Globus pallidus (tissue), 1 donor: ENCODE data around the gene COL9A3.
"Not testable (repeated sequence)": the region's sequence is repeated elsewhere in the genome, so short reads cannot be mapped to it uniquely, and the experiment has no call there.

ENCODE experiments used
- DNase-seq: peaks from one replicate; pipeline ENCODE4 v3.0.0-alpha.2; 2015; ENCODE audit warnings: low spot score

COL9A3 gene

DNA sequence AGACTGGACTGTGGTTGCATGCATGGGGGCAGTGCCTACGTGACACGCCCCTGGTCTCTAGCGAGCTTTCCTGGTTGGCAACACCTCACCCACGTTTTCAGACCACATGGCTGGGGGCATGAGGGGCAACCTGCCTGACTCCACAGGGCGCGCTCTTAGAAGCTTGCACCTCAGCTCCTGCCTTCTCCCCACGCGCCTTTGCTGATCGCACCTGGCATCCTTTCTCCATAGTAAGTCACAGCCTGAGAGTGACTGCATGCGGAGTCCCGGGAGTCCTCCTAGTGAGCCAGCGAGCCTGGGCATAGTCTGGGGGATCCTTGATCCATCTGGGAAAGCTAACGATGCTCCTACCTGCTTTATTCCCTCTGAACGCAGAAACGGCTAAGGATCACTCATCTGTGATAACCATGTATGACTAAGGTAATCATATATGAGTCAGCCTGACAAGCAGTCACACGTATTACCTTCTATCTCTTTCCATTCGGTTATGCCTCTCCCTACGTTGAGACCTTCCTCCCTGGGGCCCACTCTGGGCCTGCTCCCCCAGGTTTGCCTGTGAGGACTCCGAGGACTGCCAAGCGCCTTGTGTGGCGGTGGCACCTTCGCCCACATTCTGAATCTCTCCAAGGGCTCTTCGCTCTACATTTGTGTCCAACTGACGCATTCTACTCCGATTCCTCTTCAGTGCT, 40.2 kb downstream of the COL9A3 start:
- no peak for DNase-seq

DNA sequence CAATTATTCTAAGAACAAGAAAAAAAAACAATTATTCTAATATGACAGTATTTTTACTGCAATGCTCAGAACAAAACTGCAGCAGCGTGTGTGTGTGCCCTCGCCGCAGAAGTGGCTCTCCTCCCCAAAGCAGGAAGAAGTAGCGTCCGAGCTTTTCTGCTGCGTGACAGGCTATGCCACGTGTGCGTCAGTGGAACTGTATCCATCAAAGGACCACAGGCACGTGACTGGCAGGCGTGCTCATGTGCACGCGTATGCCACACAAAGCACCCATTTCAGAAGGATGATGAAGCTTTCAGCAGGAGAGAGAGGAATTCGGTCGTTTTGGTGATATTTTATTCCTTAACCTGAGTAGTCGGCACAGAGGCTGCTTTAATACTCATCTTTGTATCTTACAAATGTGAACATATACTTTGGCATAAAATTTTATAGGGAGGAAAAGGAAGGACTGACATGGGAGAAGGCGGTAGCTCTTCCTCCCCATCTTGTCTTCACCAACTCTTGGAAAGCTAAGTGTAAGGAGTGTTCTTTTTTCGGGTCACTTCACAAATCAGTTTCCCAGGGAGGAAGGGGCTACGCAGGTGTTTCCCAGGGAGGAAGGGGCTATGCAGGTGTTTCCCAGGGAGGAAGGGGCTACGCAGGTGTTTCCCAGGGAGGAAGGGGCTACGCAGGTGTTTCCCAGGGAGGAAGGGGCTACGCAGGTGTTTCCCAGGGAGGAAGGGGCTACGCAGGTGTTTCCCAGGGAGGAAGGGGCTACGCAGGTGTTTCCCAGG, 41.4 kb downstream of the COL9A3 start:
- DNase-seq = peak; percentile 74

DNA sequence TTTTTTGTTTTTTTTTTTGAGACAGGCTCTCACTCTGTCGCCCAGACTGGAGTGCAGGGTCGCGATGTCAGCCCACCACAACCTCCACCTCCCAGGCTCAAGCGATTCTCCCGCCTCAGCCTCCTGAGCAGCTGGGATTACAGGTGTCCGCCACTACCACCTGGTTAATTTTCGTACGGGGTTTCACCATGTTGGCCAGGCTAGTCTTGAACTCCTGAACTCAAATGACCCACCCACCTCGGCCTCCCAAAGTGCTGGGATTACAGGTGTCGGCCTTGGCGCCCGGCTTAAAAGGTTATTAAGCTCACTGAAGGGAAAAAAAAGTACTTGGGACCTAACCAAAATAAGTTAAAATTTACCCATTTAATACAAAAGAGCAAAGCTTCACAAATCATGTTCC, 42.9 kb downstream of the COL9A3 start:
- no peak for DNase-seq

DNA sequence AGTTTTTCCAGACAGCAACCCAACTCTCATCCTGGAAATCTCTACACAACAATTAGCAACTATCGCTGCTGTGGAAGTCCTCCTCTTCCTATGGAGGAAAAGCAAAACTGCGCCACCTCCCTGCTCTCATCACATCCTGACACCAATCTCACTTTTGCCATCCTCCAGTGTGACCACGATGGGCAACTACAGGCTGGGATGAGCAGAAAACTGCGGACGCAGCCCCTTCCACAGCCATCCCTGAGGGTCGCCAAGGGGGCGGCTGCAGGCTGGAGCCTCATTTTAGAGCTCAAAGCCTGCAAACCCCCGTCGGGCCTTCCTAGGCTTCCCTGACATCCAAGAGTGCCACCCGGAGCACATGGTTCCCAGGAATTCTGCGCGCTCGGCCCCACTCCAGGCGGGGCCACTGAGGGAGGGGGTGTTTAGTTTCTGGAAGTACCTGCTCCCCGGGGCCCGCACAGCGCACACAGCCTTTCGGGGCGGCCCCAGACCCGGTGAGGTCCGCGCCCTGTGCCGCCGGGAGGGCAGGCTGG, 43.6 kb downstream of the COL9A3 start:
- peak; percentile 83 for DNase-seq

DNA sequence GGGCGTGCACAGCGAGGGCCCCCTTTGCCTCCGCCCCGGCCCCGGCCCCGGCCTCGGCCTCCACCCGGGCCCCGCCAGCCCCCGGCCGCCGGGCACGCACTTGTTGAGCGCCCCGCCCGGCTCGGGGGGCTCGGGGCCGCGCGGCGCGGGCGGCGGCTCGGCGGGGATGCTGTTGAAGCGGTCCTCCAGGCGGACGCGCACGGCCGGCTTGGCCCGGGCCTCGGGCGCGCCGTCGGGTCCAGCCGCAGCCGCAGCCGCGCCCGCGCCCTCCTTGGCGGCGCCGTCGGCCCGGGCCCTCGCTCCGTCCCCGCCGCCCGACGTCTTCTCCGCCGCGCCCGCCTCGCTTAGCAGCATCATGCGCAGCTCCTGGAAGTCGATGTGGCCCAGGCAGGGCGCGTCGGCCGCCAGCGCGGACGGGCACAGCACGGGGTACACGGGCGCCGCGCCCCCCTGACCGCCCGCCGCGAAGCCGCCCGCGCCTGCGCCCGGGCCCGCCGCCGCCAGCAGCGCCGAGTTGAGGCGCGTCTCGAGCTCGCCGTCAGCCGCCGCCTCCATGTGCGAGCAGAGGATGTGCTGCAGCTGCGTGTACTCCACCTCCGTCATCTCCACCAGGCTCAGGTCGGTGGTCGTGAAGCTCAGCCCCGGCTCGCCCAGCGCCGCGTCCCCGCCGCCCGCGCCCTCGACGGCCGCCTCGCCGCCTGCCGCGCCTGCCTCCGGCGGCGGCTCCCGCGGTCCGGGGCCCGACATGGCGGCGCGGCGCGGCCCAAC, 44.3 kb downstream of the COL9A3 start:
- no peak for DNase-seq

DNA sequence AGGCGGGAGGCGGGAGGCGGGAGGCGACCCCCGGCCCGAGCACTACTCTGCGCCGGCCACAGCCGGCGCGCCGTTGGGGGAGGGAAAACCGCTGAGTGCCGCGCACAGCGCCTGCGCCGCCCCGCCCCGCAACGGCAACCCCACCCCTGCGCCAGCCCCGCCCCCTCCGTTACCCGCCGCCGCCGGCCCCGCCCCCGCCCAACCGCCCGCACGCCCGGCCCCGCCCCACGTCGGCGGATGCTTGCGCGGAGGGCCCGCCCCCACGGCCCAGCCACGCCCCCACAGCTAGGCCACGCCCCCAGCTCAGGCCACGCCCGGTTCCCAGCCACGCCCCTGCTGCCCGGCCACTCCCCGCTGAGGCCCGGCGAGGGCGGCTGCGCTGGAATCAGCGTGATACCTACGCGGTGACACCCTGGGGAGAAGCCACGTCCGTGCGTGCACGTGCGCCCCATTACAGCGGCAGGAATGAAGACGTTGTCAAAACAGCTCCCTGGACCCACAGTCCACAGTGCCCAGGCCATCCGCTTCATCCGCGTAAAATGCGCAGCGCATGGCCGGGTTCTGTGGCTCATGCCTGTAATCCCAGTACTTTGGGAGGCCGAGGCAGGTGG, 45.0 kb downstream of the COL9A3 start, which contains the start of gene TCFL5:
Gene TCFL5 (minus strand): TSS at position 97 of the 611 bp plus-strand sequence. CDS start 152 bp downstream, outside the sequence.
- DNase-seq = peak; percentile 86

DNA sequence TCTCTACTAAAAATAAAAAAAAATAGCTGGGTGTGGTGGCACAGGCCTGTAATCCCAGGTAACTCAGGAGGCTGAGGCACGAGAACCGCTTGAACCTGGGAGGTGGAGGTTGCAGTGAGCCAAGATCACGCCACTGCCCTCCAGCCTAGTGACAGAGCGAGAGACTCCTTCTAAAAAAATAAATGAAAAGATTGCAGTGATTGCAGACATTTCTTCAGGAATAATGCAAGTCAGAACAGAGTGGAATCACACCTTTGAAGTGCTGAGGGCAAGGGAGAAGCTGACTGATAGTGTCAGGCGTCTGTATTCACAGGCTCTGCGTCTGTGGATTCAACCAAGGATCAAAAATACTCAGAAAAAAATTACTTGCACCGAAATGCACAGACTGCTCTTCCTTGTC, 47.4 kb downstream of the COL9A3 start:
- DNase-seq = no peak

DNA sequence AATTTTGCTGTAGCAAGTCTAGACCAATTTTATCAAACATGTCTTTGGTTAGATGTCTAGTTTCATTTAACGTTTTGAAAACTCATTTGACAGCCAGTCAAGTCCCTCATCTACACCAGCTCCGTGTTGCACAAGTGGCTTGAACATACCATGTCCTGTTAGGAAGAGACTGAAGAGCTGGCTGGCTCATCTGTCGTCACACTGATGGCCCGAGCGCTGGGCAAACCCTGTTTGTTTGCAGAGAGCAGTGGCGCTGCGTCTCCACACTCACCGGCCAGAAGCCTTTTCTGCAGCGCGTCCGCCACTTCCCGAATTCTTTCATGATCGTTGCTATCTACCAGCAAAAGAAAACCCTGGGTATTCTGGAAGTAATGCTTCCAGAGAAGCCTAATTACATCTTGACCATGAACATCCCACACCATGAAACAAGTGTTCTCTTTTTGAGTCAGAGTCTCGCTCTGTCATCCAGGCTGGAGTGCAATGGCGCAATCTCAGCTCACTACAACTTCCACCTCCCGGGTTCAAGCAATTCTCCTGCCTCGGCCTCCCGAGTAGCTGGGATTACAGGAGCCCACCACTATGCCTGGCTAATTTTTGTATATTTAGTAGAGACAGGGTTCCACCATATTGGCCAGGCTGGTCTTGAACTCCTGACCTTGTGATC, 55.5 kb downstream of the COL9A3 start:
- DNase-seq = no peak

DNA sequence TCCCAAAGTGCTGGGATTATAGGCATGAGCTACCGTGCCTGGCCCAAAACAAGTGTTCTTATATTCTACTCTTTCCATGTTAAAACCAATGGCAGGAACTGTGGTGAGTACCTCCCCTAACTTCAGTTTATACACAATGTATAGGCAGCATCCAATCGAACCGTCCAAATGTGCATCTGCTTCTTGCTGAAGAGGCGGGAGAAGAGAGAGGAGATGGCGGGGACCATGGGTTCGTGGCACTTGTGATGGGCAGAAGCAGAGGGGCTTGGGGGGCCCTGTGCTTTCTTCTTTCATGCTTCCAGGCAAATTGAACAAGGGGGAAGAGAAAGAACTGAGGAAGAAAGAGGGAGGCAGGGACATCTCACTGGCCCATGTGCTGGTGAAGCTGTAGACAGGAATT, 56.0 kb downstream of the COL9A3 start:
- DNase-seq = no peak

DNA sequence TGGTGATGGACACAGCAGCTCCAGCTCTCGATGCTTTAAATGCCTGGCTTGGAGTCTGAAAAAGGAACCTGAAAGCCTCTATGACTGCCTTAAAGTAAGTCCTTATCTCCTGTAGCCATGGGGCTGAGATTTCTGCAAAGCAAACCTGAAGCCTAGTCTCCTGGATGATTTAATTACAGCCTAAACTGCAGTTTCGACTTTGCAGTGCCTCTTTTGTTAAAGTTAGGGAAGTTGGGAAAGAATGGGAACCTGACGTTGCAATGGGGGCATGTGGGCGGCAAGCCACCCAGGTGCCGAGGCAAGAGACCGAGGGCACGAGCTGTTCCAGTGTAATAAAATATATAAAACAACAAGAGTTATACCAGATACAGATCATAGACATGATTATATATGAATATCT, 56.4 kb downstream of the COL9A3 start:
- DNase-seq = no peak

DNA sequence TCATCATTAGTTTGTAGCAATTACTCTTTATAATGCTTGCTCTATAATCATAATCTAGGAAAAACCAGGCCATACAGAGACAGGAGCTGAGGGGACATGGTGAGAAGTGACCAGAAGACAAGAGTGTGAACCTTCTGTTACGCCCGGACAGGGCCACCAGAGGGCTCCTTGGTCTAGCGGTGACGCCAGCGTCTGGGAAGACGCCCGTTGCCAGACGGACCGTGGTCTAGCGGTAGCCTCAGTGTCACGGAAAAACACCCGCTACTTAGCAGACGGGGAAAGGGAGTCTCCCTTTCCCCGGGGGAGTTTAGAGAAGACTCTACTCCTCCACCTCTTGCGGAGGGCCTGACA, 56.8 kb downstream of the COL9A3 start:
- not testable (repeated sequence) for DNase-seq

DNA sequence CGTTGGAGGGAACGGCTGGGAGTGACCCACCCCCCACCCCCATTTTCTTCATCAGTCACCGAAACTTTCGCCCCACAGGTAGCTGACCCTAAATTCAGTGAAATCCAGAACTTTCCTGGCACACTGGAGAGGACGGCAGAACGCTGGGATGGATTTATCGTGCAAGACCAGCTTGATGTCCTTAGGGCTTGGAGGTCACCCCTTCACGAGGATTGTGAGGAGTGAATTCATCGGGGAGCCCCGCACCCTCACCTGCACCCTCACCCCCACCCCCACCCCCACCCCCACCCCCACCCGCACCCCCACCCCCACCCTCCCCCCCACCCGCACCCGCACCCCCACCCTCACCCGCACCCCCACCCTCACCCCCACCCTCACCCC, 58.1 kb downstream of the COL9A3 start:
- DNase-seq = no peak

DNA sequence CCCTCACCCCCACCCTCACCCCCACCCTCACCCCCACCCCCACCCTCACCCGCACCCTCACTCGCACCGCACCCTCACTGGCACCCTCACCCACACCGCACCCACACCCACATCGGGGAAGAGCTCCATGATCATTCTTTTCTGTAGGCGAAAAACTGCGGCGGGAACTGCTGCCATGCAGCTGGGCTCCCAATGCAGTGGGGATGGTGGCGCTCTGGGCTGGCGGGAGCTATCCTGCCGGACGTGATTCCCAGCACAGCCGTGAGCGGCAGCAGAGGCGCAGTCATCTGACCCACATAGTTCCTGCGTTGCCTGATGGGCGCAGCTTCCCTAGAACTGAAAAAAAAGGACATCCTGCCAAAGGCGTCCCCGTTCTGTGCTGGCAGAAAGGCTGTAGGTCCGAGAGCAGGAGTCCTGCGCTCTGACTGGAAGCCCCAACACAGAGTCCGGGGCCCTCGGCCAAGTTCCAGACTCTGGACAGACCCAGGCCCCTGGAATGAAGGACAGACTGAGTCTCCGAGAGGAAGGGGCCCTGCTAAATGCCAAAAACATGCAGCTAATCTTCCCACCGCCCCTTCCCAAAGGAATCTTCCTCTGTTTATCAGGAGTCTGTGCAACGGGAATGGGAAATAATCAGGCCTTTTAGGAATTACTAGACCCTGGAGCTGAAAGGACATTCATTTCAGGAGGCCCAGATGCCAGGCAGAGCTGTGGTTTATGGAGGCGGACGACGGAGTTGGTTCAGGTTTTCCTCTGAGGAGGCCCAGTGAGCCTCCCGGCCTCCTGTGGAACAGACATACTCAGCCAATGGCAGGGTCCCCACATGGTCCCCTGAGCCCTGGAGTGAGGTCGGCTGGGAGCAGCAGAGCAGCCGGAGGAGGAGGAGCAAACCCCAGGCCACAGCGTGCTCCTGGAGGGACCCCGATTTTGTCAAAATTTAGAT, 58.8 kb downstream of the COL9A3 start:
- peak; percentile 73 for DNase-seq

DNA sequence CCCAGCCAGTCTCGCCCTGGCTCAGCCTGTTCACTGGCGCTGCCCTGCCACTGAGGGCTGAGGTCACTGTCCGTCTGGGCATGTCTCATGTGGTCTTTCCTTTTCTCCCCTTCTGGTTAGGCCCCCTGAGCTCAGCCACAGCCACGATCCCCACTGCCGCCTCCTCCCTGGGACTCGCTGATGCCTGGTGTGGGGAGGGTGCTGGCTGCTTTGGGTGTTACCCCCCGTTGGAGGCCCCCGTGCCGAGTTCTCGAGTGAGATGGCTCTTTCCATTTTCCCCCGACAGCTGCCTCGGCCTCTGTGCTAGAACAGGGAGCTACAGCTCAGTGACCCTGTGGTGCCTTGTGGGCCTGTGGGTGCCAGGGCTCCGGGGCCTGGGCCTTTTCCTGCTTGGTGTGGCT, 59.7 kb downstream of the COL9A3 start:
- DNase-seq = no peak

DNA sequence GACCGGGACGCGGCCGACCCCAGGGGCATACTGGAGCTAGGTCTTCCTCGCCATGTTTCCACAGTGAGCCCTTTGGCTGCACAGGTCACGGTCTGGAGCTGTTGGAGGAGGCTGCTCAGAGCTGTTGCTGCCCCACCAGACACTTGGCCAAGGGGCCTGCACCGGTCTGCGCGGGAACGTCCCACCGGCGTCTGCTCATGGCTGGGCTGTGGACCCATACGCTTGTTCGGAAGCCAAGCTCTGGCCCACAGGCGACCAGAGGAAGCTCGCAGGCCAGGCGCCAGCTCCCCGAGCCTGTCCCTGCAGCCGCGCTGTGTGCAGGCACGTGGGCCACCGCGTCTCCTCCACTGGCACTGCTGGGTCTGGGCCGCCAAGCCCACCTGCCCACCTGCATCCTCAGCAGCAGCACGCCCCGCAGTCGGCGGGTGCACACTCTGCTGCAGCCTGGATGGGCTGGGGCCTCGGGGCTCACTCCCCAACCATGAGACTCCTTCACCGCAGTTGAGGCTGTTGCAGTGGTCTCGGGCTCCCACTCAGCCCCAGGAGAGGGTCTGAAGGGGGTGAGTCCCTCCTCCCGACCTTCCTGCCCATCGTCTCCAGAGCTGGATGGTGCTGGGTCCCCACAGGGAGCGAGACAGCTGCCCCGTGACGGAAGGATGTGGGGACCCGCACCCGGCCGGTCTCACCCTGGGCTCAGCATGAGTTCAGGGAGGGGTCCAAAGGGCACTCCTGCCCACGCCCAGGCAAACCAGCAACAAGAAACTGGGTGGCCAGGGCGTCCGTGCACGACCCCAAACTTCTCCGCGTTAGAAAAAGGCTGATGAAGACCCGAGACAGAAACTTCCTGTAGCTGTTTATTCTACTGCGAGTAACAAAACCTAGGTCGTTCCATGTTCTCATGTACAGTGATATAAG, 60.3 kb downstream of the COL9A3 start:
- no peak for DNase-seq

DNA sequence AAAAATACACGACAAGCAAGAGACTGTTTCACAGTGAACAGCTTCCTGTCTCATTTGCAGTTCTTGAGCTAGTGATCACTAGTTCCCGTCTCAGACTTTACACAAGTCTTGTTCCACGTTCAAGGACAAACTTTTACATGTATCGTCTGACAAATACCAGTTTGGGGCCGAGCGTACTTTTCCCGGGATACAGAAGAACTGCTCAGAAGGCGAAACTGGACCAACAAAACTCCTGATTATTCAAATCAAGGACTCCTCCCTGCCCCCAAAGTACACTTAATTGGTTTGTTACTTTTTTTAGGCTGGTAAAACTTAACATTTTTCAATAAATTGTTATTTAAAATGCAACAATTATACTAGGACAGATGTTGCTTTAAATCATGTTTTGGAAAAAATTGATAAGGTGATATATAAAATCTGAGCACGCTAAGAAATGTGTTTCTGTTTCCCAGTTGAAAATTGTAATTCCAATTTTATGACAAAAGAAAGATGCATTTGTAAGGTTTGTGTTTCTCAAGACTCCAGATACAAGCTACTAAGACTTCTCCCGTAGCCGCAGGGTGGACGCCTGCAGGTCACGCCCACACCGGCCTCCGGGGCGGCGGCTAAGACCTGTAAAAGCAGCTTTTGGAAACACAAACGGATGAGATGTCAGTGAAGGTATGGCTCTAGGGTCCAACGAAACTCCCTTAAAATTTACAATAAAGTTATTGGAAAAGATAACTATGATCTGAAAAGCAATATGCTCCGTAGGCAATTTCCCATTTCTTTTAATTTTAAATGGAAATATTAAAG, 61.6 kb downstream of the COL9A3 start:
- DNase-seq = no peak

DNA sequence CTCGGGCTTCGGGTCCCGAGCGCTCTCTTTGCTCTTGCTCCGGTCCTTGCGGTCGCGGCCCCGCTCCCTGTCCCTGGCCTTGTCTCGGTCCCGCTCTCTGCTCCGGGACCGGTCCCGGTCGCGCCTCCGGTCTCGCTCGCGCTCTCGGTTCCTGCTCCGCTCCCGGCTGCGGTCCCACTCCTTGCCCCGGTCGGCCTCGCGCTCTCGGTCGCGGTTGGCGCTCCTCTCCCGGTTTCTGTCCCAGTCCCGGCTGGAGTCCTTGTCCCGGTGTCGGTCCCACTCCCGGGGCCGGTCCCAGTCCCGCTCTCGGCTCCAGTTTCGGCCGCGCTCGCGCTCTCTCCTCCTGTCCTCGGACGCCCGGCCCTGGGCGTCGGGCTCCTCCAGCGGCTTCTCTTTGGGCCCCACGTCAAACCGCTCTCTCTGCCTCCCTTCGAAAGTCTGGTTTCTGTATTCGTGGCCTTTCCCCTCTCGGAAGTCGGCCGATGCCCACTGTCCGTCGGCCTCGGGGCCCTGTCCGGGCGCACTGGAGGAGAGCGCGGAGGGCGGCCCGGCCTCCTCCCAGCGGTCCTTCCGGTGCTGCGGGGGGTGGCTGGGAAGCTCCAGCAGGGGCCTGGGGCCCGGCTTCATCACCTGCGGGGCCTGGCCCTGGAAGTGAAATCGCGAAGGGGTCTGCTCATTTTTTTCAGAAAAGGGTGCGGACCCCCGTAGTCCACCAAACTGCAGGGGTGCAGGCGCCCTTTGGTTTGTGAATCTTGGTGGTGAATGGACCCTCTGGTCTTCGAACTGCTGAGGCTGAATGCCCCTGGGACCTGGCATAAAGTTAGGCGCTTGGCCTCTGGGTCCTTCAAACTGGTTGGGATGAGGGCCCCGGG, 62.7 kb downstream of the COL9A3 start:
- DNase-seq = no peak
